IPS-20b (cell line): ENCODE data around the gene ZNF423.
"Not testable (repeated sequence)": the region's sequence is repeated elsewhere in the genome, so short reads cannot be mapped to it uniquely, and the experiment has no call there.

Experiments used
- H3K27ac ChIP-seq: one replicate; pipeline ENCODE4 v1.5.1; 2013; ENCODE audit warnings: low read length
- H3K27me3 ChIP-seq: 2 replicates; pipeline ENCODE4 v1.6.1; 2013; ENCODE audit warnings: mild to moderate bottlenecking, low read length, inconsistent platforms; ENCODE audit not compliant: insufficient read depth
- H3K36me3 ChIP-seq: 2 replicates; pipeline ENCODE4 v1.6.1; 2013; ENCODE audit warnings: low read depth, mild to moderate bottlenecking, inconsistent platforms, low read length, moderate library complexity; ENCODE audit not compliant: insufficient read depth
- H3K4me1 ChIP-seq: 2 replicates; pipeline ENCODE4 v1.6.1; 2013; ENCODE audit warnings: mild to moderate bottlenecking, control low read depth, inconsistent platforms, low read length, moderate library complexity; ENCODE audit not compliant: insufficient read depth
- H3K4me3 ChIP-seq: 2 replicates; pipeline ENCODE4 v1.5.1; 2013; ENCODE audit warnings: mild to moderate bottlenecking, low read length, inconsistent platforms
- H3K9ac ChIP-seq: 2 replicates; pipeline ENCODE4 v1.6.1; 2013; ENCODE audit warnings: low read depth, mild to moderate bottlenecking, inconsistent platforms, low read length, moderate library complexity
- H3K9me3 ChIP-seq: 2 replicates; pipeline ENCODE4 v1.6.1; 2013; ENCODE audit warnings: mild to moderate bottlenecking, low read depth, low read length, inconsistent platforms; ENCODE audit not compliant: insufficient read depth

The ZNF423 gene

GRCh38 chr16:49516382-49517036, 339.4 kb downstream of the ZNF423 start:
- H3K4me3 ChIP-seq: no peak overlapping the region
- H3K36me3 ChIP-seq: peaks cover 5% of the 10 kb centered on the region
- no peaks in the 10 kb centered on the region for H3K4me1 ChIP-seq
- H3K9ac ChIP-seq: no peak overlapping the region
- no peaks in the 10 kb centered on the region for H3K27me3 ChIP-seq
- no peak overlapping the region for H3K27ac ChIP-seq
- H3K9me3 ChIP-seq: no peaks in the 10 kb centered on the region

GRCh38 chr16:49515861-49516260, 340.1 kb downstream of the ZNF423 start:
- no peaks in the 10 kb centered on the region for H3K9me3 ChIP-seq
- no peaks in the 10 kb centered on the region for H3K4me1 ChIP-seq
- H3K4me3 ChIP-seq: no peak overlapping the region
- H3K27ac ChIP-seq: no peak overlapping the region
- H3K36me3 ChIP-seq: no peaks in the 10 kb centered on the region; the same call in 1 of the 2 replicates
- no peaks in the 10 kb centered on the region for H3K27me3 ChIP-seq
- no peak overlapping the region for H3K9ac ChIP-seq

GRCh38 chr16:49515016-49515565, 340.8 kb downstream of the ZNF423 start:
- H3K9me3 ChIP-seq: no peaks in the 10 kb centered on the region
- H3K4me3 ChIP-seq: no peak overlapping the region
- no peaks in the 10 kb centered on the region for H3K4me1 ChIP-seq
- no peaks in the 10 kb centered on the region; the same call in 1 of the 2 replicates for H3K36me3 ChIP-seq
- H3K27me3 ChIP-seq: no peaks in the 10 kb centered on the region
- no peak overlapping the region for H3K27ac ChIP-seq
- H3K9ac ChIP-seq: no peak overlapping the region

- Histone ChIP-seq H3K9me3 (no peaks in the 10 kb centered on the region), H3K9ac (0 out of 2 replicates have a peak overlapping the region, but pooled peaks have one; percentile 21), H3K27ac (no peak overlapping the region), H3K36me3 (no peaks in the 10 kb centered on the region), H3K27me3 (no peaks in the 10 kb centered on the region), H3K4me1 (no peaks in the 10 kb centered on the region), H3K4me3 (no peak overlapping the region)
Observed at GRCh38 chr16:49514073-49514980, 341.6 kb downstream of the ZNF423 start.

- no peaks in the 10 kb centered on the region for H3K4me1 ChIP-seq
- H3K27me3 ChIP-seq: no peaks in the 10 kb centered on the region
- H3K36me3 ChIP-seq: no peaks in the 10 kb centered on the region
- no peaks in the 10 kb centered on the region for H3K9me3 ChIP-seq
- no peak overlapping the region for H3K9ac ChIP-seq
- no peak overlapping the region for H3K27ac ChIP-seq
- no peak overlapping the region for H3K4me3 ChIP-seq
Observed at GRCh38 chr16:49513040-49513439, 342.9 kb downstream of the ZNF423 start.

GRCh38 chr16:49510654-49511305, 345.1 kb downstream of the ZNF423 start:
- no peaks in the 10 kb centered on the region for H3K36me3 ChIP-seq
- no peak overlapping the region for H3K4me3 ChIP-seq
- H3K9me3 ChIP-seq: no peaks in the 10 kb centered on the region
- H3K27me3 ChIP-seq: no peaks in the 10 kb centered on the region
- H3K4me1 ChIP-seq: no peaks in the 10 kb centered on the region
- H3K9ac ChIP-seq: no peak overlapping the region
- H3K27ac ChIP-seq: no peak overlapping the region

GRCh38 chr16:49510141-49510540, 345.8 kb downstream of the ZNF423 start:
- no peaks in the 10 kb centered on the region for H3K4me1 ChIP-seq
- no peaks in the 10 kb centered on the region for H3K36me3 ChIP-seq
- H3K9ac ChIP-seq: no peak overlapping the region
- H3K27ac ChIP-seq: no peak overlapping the region
- no peaks in the 10 kb centered on the region for H3K27me3 ChIP-seq
- no peak overlapping the region for H3K4me3 ChIP-seq
- H3K9me3 ChIP-seq: no peaks in the 10 kb centered on the region

- H3K36me3 ChIP-seq, H3K27me3 ChIP-seq, H3K4me1 ChIP-seq, H3K4me3 ChIP-seq, H3K27ac ChIP-seq, H3K9me3 ChIP-seq, H3K9ac ChIP-seq: not testable (repeated sequence)
Observed at GRCh38 chr16:49506058-49507013, 349.6 kb downstream of the ZNF423 start.

GRCh38 chr16:49505556-49505955, 350.4 kb downstream of the ZNF423 start:
- Histone ChIP-seq H3K9ac (no peak overlapping the region), H3K27me3 (no peaks in the 10 kb centered on the region), H3K27ac (no peak overlapping the region), H3K9me3 (no peaks in the 10 kb centered on the region), H3K36me3 (no peaks in the 10 kb centered on the region), H3K4me3 (no peak overlapping the region), H3K4me1 (no peaks in the 10 kb centered on the region)

GRCh38 chr16:49504626-49505025, 351.3 kb downstream of the ZNF423 start:
- no peaks in the 10 kb centered on the region for H3K4me1 ChIP-seq
- no peaks in the 10 kb centered on the region for H3K9me3 ChIP-seq
- H3K27me3 ChIP-seq: no peaks in the 10 kb centered on the region
- no peaks in the 10 kb centered on the region for H3K36me3 ChIP-seq
- no peak overlapping the region for H3K9ac ChIP-seq
- no peak overlapping the region for H3K27ac ChIP-seq
- H3K4me3 ChIP-seq: no peak overlapping the region

GRCh38 chr16:49504023-49504364, 351.9 kb downstream of the ZNF423 start:
- Histone ChIP-seq H3K27me3 (no peaks in the 10 kb centered on the region), H3K9ac (no peak overlapping the region), H3K27ac (no peak overlapping the region), H3K4me3 (no peak overlapping the region), H3K4me1 (no peaks in the 10 kb centered on the region), H3K36me3 (no peaks in the 10 kb centered on the region), H3K9me3 (no peaks in the 10 kb centered on the region)
